GM12878 (cell line): ENCODE results near the gene SLC39A7. TPM values are rescaled to one million over a fixed set of nuclear protein-coding genes. Genes with fewer than 3 reads are reported as not detected.

Source experiments
- ATAC-seq: fragments of 200-7000 bp; cut with Tn5 transposase; 3 replicates; pipeline ENCODE4 v1.9.1; 2020; ENCODE audit warnings: mild to moderate bottlenecking, moderate library complexity
- BruUV-seq: library from RNA; stranded (reverse); fragments of 400-500 nt; replicated peaks from 2 replicates; lab custom pipeline; 2021; lab: Mats Ljungman, UMichigan
- CTCF ChIA-PET: fragments of 300-600 bp; sonication (Branson Sonifier 250); formaldehyde crosslinking; extraction: SDS; loops from one replicate; lab custom pipeline; 2021; ENCODE audit warnings: inconsistent platforms; lab: Yijun Ruan, JAX
- POLR2A ChIA-PET: fragments of 350-600 bp; formaldehyde crosslinking; extraction: SDS; loops from one replicate; lab custom pipeline; 2021; ENCODE audit warnings: inconsistent platforms; lab: Charles Lee
- RAD21 ChIA-PET: fragments of 300-600 bp; sonication (Branson Sonifier 250); formaldehyde crosslinking; loops from one replicate; lab custom pipeline; 2023; ENCODE audit warnings: antibody characterized with exemption; ENCODE audit not compliant: unreplicated experiment; lab: Charles Lee
- SMC1A ChIA-PET: fragments of 300-600 bp; sonication (Branson Sonifier 250); formaldehyde crosslinking; loops from one replicate; lab custom pipeline; 2023; ENCODE audit not compliant: unreplicated experiment, uncharacterized antibody; lab: Charles Lee
- DNase-seq: peaks from one replicate; pipeline ENCODE4 v3.0.0-alpha.2; 2011; ENCODE audit warnings: low read depth, low spot score
- FAIRE-seq: peaks from 3 replicates; lab custom pipeline; 2011; peaks lifted over from hg19 to GRCh38; lab: Jason Lieb, UNC
- H2AFZ ChIP-seq: 2 replicates; pipeline ENCODE4 v1.6.0; 2011; ENCODE audit warnings: low read depth, low read length, control low read depth; ENCODE audit not compliant: control insufficient read depth
- H3K27ac ChIP-seq: 2 replicates; pipeline ENCODE4 v1.5.1; 2011; ENCODE audit warnings: control low read depth; ENCODE audit not compliant: control insufficient read depth, insufficient read depth
- H3K27me3 ChIP-seq, 2 experiments: replicated peaks in 1 of 2; 2 replicates each; pipeline versions ENCODE4 v1.6.0 to v1.6.1; 2011; ENCODE audit warnings: low read length in 1 of 2; ENCODE audit not compliant: control insufficient read depth in 2 of 2, insufficient read depth in 2 of 2
- H3K36me3 ChIP-seq, 2 experiments: 2 replicates each; pipeline ENCODE4 v1.5.1; 2011; ENCODE audit warnings: low read length in 1 of 2; ENCODE audit not compliant: control insufficient read depth in 2 of 2, insufficient read depth in 2 of 2
- H3K4me1 ChIP-seq: 2 replicates; pipeline ENCODE4 v1.6.1; 2011; ENCODE audit warnings: mild to moderate bottlenecking, low read length, moderate library complexity, mixed read lengths; ENCODE audit not compliant: control insufficient read depth, insufficient read depth
- H3K4me2 ChIP-seq: 2 replicates; pipeline ENCODE4 v1.6.0; 2011; ENCODE audit warnings: control low read depth; ENCODE audit not compliant: control insufficient read depth, insufficient read depth
- H3K4me3 ChIP-seq: fragments of 200-600 bp; sonication (generic); 2 replicates; pipeline ENCODE4 v1.5.1; 2016
- H3K79me2 ChIP-seq: 2 replicates; pipeline ENCODE4 v1.6.0; 2011; ENCODE audit warnings: low read length; ENCODE audit not compliant: control insufficient read depth, insufficient read depth
- H3K9ac ChIP-seq: 2 replicates; pipeline ENCODE4 v1.8.0; 2011; ENCODE audit warnings: low read length, control low read depth, mixed read lengths; ENCODE audit not compliant: control insufficient read depth, insufficient read depth
- H3K9me3 ChIP-seq: replicated peaks from 3 replicates; pipeline ENCODE4 v1.5.1; 2011; ENCODE audit warnings: mild to moderate bottlenecking, low read length; ENCODE audit not compliant: control insufficient read depth, insufficient read depth
- H4K20me1 ChIP-seq: 2 replicates; pipeline ENCODE4 v1.6.0; 2011; ENCODE audit not compliant: control insufficient read depth, insufficient read depth
- CBX3 ChIP-seq: fragments of 200-600 bp; sonication (generic); IDR thresholded peaks from 2 replicates; pipeline ENCODE4 v1.6.1; 2016; ENCODE audit warnings: low read depth, borderline replicate concordance
- ETV6 ChIP-seq, 2 experiments: fragments of 450-650 bp in 1 of 2; IDR thresholded peaks in 1 of 2; conservative IDR thresholded peaks in 1 of 2; 2 replicates each; pipeline ENCODE4 v1.6.1; 2014; ENCODE audit warnings: antibody characterized with exemption in 1 of 2, borderline replicate concordance in 1 of 2, low read depth in 1 of 2, mild to moderate bottlenecking in 1 of 2, moderate library complexity in 1 of 2
- FOXK2 ChIP-seq: fragments of 450-650 bp; IDR thresholded peaks from 2 replicates; pipeline ENCODE4 v1.6.1; 2017; ENCODE audit warnings: mild to moderate bottlenecking, moderate library complexity
- GABPA ChIP-seq: IDR thresholded peaks from 2 replicates; pipeline ENCODE4 v1.6.1; 2014; ENCODE audit warnings: antibody characterized with exemption, low read depth, mild to moderate bottlenecking, inconsistent platforms
- MYB ChIP-seq: fragments of 150-350 bp; IDR thresholded peaks from 2 replicates; pipeline ENCODE4 v1.6.1; 2014; ENCODE audit warnings: mild to moderate bottlenecking, low read depth, low read length, borderline replicate concordance
- MYC ChIP-seq: IDR thresholded peaks from 2 replicates; pipeline ENCODE4 v1.6.1; 2011; ENCODE audit warnings: mild to moderate bottlenecking, low read length, moderate library complexity, inconsistent platforms; ENCODE audit not compliant: insufficient read depth, insufficient replicate concordance, insufficient read length, severe bottlenecking
- NR2C1 ChIP-seq: fragments of 450-650 bp; IDR thresholded peaks from 2 replicates; pipeline ENCODE4 v1.6.1; 2017; ENCODE audit warnings: antibody characterized with exemption, mild to moderate bottlenecking, moderate library complexity
- RUNX3 ChIP-seq: IDR thresholded peaks from 2 replicates; pipeline ENCODE4 v1.6.1; 2012; ENCODE audit warnings: low read length, inconsistent platforms
- SPI1 ChIP-seq: IDR thresholded peaks from 2 replicates; pipeline ENCODE4 v1.6.1; 2011; ENCODE audit warnings: low read depth, mild to moderate bottlenecking, low read length, moderate library complexity, borderline replicate concordance; ENCODE audit not compliant: insufficient read depth
- YY1 ChIP-seq: IDR thresholded peaks from 2 replicates; pipeline ENCODE4 v1.6.1; 2011; ENCODE audit warnings: low read depth, mild to moderate bottlenecking, low read length
- WGBS: methylation state at CpG from one replicate; pipeline ENCODE4 v1.1.6; 2016; ENCODE audit warnings: low lambda C conversion rate; ENCODE audit not compliant: insufficient replicate concordance, insufficient coverage; ENCODE audit errors: missing lambda C conversion rate; 5-methylcytosine and 5-hydroxymethylcytosine counted together
- in situ Hi-C: fragments of 300-500 bp; cut with MboI; formaldehyde crosslinking; loops from 9 replicates; pipeline ENCODE4 v1.14.3; 2018; ENCODE audit warnings: mixed read lengths
- intact Hi-C: fragments of 100-400 bp; cut with micrococcal nuclease; formaldehyde crosslinking; loops from one replicate; pipeline ENCODE4 v1.14.2; 2022; ENCODE audit not compliant: unreplicated experiment
- polyA plus RNA-seq, 11 experiments: library from polyadenylated mRNA; depleted of rRNA in 4 of 11; unstranded in 6 of 11; stranded (reverse) in 5 of 11; fragments of >200 nt; fragmentation: Nextera tagmentation in 4 of 11; fragmentation: Illumina TruSeq in 1 of 11; extraction: Ambion mirVana in 4 of 11; extraction: Trizol in 1 of 11; gene quantifications; 1 replicate in 1 of 11; 2 replicates in 10 of 11; pipeline versions ENCODE4 v1.2.1 to v1.2.3, GENCODE V29; 2011 to 2016; ENCODE audit warnings: inconsistent platforms in 2 of 11, missing spikeins in 2 of 11, low read depth in 1 of 11
- total RNA-seq, 4 experiments: library from RNA; depleted of rRNA in 3 of 4; stranded (reverse); fragments of >200 nt in 3 of 4; fragmentation: Illumina TruSeq in 1 of 4; extraction: Trizol in 1 of 4; gene quantifications; 2 replicates each; pipeline versions ENCODE4 v1.2.1 to v1.2.3, GENCODE V29; 2013 to 2021
- TF ChIP-seq, protein P1 (sequence below): fragments of 450-650 bp; IDR thresholded peaks from 2 replicates; pipeline ENCODE4 v1.6.1; 2016; ENCODE audit warnings: mild to moderate bottlenecking, moderate library complexity, borderline replicate concordance
- TF ChIP-seq, protein P2 (sequence below): fragments of 450-650 bp; formaldehyde crosslinking; IDR thresholded peaks from 2 replicates; pipeline ENCODE4 v1.4.0; 2020; ENCODE audit warnings: mild to moderate bottlenecking, moderate library complexity
- TF ChIP-seq, protein P3 (sequence below): fragments of 450-650 bp; IDR thresholded peaks from 2 replicates; pipeline ENCODE4 v1.6.1; 2016; ENCODE audit warnings: mild to moderate bottlenecking

Gene SLC39A7
- total and polyA plus RNA-seq, 10 of the 15 experiments (the other 5 are each of a cell fraction or from before 2014, with no cell fraction given): 7.3 to 63.1 (median 40.6) TPM

DNA sequence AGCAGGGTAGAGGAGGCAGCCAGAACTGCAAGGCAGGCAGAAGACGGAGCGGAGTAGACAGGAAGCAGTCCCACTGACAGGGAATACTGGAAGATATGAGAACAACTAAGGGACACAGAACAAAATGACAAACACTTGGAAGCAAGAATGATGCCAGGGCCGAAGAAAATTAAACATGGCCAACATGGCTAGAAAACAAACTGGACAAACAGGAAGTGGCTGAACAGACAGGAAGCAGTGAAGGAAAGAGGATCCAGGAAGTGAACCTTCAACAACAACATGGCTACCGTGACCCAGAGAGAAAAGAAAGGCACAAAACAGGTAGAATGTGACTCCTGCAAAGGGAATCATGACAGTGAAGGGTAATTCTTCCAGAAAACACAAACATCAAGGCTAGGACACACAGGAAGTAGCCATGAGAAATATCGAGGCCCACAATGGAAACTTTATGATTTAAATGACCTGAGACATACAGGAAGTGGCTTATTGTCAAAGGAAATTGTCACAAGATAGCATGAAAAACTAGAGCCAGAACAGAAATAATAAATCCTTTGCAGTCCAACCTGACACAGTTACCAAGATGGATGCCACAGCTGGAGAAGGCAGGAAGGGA is 17.5 kb upstream of the SLC39A7 start:
- no peak overlapping the region for H3K9ac ChIP-seq
- ATAC-seq: no peak
- BruUV-seq: no TSS peak
- H3K36me3 ChIP-seq: no peaks in the 10 kb centered on the region
- FAIRE-seq: peak; percentile 66
- in situ Hi-C loops (no loop called here), intact Hi-C loops (no loop called here)
- H3K27ac ChIP-seq: peak overlapping the region; percentile 48; the same call in 1 of the 2 replicates
- H3K4me3 ChIP-seq: no peak overlapping the region
- CTCF ChIA-PET: interaction anchor here (1.0 to 2.1 kb wide), 4 partner anchors 14 to 66 kb away, joined by 3 to 9 read pairs (median 5); no protein-coding TSS in a partner anchor
- no peaks in the 10 kb centered on the region; a peak in 1 of 4 replicates for H3K27me3 ChIP-seq
- no peaks in the 10 kb centered on the region for H4K20me1 ChIP-seq
- POLR2A ChIA-PET: no interaction called here
- H2AFZ ChIP-seq: peak overlapping the region; percentile 99
- H3K4me2 ChIP-seq: no peak overlapping the region
- no peak for DNase-seq
- RAD21 ChIA-PET: no interaction called here
- H3K4me1 ChIP-seq: peaks cover 6% of the 10 kb centered on the region
- SMC1A ChIA-PET: interaction anchor here (1.1 kb wide), 1 partner anchor 26 kb away, joined by 5 read pairs; the partner anchor contains the start of gene RING1
- H3K9me3 ChIP-seq: peaks cover 9% of the 10 kb centered on the region
- H3K79me2 ChIP-seq: no peaks in the 10 kb centered on the region
- 64% methylated on average over 5 of the region's 5 CpGs for WGBS
- TF ChIP-seq, protein P1, sequence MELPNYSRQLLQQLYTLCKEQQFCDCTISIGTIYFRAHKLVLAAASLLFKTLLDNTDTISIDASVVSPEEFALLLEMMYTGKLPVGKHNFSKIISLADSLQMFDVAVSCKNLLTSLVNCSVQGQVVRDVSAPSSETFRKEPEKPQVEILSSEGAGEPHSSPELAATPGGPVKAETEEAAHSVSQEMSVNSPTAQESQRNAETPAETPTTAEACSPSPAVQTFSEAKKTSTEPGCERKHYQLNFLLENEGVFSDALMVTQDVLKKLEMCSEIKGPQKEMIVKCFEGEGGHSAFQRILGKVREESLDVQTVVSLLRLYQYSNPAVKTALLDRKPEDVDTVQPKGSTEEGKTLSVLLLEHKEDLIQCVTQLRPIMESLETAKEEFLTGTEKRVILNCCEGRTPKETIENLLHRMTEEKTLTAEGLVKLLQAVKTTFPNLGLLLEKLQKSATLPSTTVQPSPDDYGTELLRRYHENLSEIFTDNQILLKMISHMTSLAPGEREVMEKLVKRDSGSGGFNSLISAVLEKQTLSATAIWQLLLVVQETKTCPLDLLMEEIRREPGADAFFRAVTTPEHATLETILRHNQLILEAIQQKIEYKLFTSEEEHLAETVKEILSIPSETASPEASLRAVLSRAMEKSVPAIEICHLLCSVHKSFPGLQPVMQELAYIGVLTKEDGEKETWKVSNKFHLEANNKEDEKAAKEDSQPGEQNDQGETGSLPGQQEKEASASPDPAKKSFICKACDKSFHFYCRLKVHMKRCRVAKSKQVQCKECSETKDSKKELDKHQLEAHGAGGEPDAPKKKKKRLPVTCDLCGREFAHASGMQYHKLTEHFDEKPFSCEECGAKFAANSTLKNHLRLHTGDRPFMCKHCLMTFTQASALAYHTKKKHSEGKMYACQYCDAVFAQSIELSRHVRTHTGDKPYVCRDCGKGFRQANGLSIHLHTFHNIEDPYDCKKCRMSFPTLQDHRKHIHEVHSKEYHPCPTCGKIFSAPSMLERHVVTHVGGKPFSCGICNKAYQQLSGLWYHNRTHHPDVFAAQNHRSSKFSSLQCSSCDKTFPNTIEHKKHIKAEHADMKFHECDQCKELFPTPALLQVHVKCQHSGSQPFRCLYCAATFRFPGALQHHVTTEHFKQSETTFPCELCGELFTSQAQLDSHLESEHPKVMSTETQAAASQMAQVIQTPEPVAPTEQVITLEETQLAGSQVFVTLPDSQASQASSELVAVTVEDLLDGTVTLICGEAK: no peak; the same call in 1 of the 2 replicates
- TF ChIP-seq FOXK2 (no peak), ETV6 (conservative IDR thresholded peaks at IDR 0.05 in 1 of 2, IDR thresholded peaks at IDR 0.05 in 1 of 2; ENCODE audit: borderline replicate concordance in 1 of 2, low read depth in 1 of 2) (peak in 1 of 2 experiments; percentile 71; a peak in 1 of 4 replicates), SPI1 (peak; percentile 47; the same call in 1 of the 2 replicates), GABPA (peak; percentile 74), YY1 (peak; percentile 70), RUNX3 (no peak), CBX3 (no peak), NR2C1 (0 out of 2 replicates have a peak, but pooled peaks have one; percentile 22), MYC (no peak), MYB (no peak)
- TF ChIP-seq, protein P2, sequence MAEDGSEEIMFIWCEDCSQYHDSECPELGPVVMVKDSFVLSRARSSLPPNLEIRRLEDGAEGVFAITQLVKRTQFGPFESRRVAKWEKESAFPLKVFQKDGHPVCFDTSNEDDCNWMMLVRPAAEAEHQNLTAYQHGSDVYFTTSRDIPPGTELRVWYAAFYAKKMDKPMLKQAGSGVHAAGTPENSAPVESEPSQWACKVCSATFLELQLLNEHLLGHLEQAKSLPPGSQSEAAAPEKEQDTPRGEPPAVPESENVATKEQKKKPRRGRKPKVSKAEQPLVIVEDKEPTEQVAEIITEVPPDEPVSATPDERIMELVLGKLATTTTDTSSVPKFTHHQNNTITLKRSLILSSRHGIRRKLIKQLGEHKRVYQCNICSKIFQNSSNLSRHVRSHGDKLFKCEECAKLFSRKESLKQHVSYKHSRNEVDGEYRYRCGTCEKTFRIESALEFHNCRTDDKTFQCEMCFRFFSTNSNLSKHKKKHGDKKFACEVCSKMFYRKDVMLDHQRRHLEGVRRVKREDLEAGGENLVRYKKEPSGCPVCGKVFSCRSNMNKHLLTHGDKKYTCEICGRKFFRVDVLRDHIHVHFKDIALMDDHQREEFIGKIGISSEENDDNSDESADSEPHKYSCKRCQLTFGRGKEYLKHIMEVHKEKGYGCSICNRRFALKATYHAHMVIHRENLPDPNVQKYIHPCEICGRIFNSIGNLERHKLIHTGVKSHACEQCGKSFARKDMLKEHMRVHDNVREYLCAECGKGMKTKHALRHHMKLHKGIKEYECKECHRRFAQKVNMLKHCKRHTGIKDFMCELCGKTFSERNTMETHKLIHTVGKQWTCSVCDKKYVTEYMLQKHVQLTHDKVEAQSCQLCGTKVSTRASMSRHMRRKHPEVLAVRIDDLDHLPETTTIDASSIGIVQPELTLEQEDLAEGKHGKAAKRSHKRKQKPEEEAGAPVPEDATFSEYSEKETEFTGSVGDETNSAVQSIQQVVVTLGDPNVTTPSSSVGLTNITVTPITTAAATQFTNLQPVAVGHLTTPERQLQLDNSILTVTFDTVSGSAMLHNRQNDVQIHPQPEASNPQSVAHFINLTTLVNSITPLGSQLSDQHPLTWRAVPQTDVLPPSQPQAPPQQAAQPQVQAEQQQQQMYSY (CRISPR knock-in tag): no peak
- TF ChIP-seq, protein P3, sequence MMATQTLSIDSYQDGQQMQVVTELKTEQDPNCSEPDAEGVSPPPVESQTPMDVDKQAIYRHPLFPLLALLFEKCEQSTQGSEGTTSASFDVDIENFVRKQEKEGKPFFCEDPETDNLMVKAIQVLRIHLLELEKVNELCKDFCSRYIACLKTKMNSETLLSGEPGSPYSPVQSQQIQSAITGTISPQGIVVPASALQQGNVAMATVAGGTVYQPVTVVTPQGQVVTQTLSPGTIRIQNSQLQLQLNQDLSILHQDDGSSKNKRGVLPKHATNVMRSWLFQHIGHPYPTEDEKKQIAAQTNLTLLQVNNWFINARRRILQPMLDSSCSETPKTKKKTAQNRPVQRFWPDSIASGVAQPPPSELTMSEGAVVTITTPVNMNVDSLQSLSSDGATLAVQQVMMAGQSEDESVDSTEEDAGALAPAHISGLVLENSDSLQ: no peak
